ENCODE data around the gene FASTK.

FASTK gene

DNA sequence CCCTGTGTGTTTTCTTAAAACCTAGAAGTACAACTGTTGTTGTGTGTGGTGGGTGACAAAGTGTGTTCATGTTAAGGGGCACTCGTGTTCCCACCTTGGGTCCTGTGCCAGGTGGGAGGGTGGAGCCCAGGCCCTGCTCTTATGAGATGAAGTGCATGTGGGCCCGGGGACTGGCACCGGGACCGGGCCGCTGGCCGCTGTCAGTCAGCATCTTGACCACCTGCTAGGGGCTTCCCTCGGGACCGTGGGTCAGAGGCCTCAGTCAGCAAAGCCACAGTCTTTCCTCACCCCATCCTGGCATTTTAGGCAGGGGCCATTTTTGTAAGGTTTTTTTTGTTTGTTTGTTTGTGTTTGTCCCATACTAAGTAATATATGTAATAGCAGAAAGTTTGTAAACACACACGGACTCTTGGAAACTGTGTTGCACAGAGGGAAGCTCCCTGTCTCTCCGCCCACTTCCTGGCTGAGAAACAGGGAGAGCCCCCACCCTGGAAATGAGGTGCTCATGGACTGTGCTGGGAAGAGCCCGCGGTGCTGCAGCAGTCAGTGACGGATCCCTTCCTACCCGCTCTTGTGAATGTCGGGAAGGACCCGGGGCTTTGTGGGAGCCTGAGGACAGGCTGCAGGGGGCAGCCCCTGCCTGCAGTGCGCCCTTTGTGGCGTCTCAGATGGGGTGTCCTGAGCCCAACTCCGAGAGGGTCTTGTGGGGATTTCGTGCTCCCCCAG lies 19.0 kb upstream of the FASTK start:
- no peak for DNase-seq

DNA sequence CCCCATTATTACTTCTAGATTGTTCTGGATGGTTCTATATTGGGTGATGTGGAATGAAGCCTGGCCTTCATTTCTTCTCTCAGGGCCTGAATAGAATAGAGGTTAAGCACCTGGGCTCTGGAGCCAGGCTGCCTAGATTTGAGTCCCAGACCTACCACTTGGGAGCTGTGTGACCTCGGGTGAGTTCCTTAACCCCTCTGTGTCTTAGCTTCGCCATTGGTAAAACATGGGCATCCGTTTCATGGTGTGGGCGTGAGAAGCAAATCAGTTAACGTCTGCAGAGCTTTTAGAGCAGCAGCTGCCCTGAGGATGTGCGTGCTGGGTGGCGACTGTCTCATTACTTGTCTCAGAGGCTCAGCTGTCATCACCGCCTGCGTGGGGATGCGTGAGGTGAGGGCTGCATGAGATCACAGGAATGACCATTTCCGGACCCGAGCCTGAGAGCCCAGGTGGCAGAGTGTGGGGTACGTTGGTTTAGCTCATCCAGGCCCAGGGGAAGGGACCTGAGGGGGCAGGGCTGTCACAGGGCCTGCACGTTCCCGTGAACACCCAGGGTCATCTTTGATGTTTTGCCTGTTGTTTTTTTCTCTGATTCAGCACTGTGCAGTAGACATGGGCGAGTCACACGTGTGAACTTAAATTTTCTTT lies 15.3 kb upstream of the FASTK start:
- no peak for DNase-seq

DNA sequence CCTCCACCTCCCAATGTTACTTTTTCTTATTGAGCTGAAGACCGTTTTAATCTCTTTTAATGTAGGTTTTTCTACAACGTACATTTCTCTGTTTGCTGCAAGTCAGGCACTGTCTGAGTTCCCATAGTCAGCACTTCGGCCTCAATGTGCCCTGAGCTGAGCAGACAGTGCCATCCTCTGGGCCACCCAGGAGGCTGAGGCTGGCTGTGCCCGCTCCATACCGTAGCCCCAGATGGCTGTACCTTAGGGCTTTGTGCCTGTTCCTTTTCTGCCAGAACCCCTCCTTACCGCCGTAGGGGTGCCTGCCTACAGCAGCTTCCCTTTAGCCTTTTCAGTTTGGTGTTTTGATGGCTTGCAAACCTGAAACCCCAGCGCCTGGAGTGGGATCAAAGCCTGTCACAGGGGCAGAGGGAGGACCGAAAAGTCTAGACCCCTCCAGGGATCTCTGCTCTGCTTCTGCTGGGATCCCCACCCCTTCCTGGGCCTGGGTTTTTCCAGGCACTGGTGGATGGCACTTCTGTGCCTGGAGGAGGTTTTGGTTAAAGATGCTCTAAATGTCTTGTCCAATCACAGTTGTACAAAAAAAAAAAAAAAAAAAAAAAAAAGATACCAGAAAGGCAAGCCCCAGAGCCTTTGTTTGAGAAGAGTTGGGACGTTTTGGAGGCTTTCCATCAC lies 14.7 kb upstream of the FASTK start:
- no peak for DNase-seq

DNA sequence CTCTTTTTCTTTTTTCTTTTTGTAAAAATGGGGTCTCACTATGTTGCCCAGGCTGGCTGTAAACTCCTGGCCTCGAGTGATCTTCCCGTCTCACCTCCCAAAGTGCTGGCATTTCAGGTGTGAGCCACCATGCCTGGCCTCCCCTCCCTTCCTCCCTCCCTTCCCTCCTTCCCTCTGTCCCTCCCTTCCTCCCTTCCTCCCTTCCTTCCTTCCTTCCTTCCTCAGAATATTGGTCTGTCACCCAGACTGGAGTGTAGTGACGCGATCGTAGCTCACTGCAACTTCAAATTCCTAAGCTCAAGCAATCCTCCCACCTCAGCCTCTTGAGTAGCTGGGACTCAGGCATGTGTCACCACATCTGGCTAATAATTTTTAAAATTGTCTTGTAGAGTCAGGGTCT lies 14.1 kb upstream of the FASTK start:
- no peak for DNase-seq

DNA sequence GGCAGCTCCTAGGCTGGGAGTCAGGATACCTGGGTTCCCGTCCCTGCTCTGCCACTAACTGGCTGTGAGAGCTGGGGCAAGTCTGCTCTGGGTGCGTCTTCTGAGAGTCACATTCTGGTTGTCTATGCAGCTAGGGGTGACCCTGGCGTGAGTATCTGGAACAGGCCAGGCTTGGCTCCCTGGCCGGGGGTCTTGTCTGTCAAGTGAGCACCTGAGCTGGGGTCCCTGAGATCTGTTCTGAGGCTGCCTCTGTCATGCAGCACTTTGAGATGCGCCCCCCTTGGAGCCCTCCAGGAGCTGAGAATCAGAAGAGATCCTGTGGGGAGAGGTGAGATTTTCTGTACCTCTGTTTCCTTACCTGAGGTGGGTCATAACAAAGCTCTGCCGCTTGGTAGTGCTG lies 13.1 kb upstream of the FASTK start:
- DNase-seq, result no peak

DNA sequence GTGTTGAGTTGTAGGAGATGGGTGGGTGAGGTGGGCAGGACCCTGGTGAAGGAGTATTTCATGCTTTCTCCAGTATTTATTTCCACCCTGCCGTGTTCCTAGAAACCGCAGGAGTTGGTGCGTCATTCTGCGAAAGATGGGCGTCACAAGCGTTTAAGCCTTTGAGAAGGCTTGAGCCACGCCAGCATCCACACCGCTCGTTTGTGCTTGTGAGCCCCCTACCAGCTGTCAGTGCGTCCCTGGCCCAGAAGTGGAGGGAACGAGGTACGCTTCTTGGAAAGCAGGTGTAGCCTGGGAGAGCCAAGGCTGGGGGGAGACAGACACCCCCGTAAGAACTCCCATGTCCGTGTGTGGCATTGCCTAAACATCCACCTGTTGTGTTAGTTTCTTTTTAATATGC lies 11.4 kb upstream of the FASTK start:
- no peak for DNase-seq

DNA sequence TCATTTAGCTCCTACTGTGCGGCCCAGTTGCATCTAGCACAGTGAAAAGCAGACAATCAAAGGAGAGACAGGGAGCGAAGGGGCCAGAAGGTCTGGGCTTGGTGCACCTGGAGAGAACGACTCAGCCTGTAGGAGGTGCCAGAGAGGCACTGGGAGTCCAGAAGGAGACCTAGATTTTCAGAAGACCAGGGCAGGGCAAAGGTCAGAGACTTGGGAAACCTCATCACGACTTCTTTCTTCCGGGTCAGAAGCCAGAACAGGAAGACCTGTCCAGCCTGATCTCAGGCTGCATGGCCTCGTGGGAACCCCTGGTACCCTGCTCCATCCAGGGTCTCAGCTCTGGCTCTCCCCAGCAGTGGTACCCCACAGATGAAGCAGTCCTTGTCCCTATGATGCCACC lies 10.8 kb upstream of the FASTK start:
- DNase-seq, result no peak

DNA sequence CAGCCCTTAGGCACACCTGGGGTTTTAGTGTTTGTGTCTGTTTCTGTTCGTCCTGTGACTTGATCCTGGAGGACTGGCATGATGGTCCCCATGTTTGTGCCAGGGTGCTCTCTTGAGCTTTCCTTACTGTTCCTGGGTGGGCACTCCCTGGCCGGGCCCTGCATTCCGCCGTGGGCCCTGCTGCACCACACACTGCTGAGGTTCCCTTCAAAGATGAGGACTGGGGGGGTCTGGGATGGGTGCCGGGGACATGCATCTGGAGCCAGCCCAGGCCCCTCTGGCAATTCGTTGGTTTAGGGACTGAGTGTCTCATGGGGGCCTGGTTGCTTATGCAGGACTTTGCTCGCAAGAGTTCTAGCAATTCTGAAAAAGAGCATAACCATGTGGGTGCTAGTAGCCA lies 10.4 kb upstream of the FASTK start:
- DNase-seq, result no peak

DNA sequence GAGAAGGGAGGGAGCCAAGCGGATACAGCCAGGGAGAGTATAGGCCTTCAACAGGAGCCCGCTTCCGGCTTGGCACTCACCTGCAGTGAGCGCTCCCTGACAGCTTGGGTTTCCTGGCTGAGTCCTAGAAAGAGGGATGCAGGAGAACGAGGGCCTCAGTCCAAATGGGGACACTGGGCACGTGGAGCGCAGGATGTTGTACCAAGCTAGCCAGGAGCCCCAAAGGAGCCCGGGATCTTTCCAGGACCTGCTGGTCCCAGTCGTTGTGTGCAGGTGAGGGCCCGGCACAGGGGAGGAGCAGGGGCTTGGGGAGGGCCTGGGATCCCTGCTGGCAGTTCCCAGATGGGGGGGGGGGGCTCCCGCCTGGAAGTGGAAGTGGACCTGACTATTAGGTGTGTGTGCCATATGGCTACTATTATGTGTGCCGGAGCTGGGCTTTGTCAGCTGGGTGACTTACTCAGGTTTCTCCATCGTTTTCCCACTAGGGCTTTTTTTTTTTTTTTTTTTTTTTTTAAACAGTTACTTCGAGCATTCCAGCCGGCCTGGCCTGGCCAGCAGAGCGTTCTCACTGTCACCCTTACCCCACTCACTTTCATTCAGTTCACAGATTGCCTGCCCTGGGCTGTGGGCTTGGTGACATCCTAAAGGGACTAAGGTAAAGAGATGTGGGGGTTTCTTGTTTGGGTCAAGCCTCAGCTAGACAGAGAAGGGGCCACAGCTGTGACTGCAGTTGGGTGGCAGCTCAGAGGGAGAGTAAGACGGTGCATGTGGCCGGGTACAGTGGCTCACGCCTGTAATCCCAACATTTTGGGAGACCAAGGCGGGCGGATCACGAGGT lies 9.5 kb upstream of the FASTK start:
- DNase-seq, result no peak

DNA sequence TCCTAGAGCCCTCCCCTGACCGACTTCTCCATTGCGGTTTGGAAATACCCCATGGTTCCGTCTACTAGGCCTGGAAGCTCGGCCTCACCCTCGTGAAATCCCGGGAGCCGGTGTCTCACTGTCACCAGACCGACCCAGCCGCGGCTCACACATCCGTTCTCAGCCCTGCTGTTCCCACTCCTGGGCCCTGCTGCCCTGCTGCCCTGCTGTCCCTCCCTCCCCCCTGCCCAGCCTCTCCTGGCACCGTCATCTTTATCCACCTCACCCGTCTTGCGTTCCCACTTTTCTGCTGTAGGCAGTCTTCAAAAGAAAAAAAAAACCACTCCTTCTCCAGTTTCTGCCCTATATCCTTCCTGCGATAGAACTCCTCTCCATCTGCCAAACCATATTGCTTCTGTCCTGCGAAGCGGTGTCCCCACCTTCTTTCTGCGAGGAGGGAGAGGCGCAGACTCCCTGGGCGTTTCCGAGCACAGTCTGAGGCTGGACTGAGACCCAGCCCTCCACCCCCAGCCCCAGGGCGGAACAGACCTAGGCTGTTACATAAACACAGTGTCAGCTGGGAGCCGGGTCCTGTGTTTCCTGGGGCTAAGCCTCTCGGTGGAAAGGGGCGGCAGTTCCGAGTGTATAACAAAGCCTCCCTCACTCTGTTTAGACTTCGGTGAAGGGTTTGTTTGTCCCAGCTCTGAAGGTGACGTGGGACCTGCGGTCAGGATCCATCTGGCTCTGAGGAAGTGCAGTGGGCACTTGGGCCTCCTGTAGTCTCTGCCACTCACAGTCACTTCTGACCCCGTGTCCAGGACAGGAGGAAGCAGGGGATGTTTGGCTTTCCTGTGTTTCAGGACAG lies 8.5 kb upstream of the FASTK start:
- DNase-seq, result no peak

DNA sequence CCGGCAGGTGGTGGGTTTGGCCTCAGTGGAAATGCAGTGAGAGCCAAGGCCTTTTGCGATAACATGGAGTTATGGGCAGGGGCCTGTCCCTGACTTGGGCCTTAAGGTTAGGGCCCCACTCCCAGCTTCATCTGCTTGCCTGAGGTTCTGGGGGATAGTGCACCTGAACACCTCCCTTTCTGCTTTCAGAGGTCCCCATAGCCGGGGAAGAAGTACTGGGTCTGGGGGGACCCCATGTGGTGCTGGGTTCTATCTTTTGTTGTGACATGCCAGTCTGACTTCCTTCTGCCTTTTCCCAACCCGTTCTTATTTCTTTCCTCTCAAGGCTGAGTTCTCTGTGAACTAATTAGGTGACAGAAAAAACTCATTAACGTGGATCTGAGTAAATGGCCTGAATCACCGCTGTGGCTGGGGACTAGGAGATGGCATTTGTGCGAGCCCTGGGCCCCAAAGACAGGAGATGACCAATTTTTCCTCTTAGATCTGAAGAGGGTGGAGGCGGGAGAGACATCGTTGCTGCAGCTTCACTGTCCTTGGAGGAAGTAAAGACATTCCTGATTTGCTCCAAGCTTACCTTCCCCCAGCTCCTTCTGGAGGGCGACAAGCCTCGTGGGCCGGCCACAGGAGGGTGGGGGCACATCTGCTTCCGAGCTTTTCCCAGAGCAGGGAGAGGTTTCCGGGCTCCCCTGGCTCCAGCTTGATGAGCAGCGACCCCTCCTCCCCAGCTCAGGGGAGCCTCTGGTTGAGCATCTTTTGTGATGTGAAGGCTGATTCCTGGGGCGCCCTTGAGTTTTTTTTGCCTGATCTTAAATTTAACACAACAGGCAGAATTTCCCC lies 7.6 kb upstream of the FASTK start:
- DNase-seq, result no peak

DNA sequence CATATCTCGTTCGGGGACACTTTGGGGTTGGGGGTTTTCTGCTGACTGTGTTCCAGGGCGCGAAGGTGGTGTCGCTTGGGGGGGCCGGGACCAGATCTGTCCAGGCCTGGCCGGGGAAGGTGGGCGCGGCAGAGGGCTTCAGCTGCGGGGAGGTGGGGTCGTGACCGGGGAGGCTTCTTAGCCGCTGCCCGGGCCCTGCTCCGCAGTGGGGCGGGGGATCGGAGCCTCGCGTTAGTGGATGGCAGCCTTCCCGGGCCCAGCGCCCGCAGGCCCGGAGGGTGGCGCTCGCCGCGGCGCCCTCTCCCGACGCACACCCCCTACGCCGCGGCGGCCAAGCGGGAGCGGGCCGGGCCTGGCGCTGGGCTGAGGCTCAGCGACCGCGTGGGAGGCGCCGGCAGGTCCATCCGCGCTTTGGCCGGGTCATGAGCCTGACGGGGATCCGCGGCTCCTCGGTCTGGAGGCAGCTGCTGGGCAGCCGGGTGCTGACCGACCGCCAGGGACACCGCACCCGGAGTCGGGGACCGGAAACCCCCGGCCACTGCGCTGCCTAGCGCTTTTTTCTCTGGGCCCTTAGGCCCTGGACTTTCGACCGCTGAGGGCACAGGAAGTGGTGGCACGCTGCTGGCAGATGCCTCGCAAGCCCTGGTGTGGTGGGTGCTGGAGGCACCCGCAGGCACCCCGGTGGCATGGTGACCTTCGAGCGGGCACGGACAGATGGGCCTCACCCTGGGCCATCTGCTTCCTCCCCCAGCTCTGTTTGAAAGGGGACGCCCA lies 6.8 kb upstream of the FASTK start:
- DNase-seq, result no peak

DNA sequence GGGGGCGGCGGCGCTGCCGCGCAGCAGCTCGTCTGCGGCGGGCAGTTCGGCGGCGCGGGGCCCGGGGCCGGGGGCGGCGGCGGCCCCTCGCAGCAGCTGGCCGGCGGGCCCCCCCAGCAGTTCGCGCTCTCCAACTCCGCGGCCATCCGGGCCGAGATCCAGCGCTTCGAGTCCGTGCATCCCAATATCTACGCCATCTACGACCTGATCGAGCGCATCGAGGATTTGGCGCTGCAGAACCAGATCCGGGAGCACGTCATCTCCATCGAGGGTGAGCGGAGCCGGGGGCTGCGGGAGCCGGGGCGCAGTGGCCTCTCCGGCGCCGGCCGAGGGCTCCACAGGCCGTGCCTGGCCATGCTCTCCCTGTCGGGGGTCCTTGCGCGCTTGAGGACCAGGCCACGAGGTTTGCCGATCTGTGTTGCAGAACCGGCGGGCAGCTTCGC lies 6.2 kb upstream of the FASTK start:
- DNase-seq, result no peak

DNA sequence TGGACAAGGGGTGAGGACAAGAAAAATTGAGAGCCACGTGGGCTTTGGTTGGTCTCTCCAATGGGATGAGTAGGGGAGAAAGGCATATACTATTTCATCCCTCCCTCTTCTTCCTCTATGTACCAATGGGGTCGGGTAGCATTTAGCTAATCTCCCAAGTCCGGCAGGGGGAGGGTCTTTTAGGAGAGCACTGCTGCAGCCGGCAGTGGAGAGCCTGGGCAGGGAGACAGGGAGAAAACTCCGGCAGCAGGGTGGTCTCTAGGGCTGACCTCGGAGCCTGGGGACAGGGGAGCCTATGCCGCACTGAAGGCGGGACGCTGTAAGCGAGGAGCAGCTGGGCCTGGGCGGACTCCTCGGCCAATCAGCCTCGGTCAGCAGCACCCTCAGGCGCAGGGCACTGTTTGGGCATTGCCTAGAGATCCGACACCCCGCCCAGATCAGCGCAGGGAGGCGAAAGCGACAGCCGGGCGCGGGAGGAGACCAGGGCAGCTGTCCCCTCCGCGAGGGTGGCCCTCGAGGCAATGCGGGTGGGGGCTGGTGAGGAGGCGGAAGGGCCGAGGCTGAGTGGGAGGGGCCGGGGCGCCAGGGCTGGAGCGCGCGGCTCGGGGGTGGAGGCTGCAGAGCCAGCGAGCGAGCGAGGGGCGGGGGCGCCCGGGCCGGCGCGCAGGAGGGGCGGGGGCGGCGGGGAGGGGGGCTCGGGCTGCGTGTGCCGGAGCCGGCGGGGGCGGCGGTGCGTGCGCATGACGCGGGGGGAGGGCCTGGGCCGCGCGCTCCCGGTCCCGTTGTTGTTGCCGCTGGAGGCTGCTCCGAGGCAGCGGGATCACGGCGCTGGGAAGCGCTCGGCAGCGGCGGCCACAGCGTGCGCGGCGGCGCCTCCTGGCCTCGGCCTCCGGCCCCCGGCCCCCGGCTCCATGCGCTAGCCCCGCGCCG lies 5.3 kb upstream of the FASTK start, which contains the start of gene AGAP3:
Gene AGAP3, plus strand, starts transcription at position 785 of the 930 bp plus-strand sequence. CDS start 267 bp downstream, outside the sequence.
- peak; percentile 62 for DNase-seq

DNA sequence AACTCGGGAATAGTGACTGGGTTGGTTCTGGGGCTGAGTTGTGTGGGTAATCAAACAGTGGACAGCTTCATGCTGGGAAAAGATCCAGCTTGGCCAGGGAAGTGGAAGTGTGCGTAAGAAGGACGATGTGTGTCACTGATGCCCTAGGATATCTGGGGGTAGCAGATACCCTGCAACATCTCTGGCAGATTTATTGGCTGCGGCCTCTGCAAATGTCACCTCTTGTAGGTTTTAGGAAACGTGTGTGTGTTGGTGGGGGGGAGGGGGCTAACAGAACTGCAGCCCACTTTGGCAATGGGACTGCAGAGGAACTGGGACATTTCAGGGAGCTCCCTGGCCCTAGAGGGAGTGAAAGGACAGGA lies 4.7 kb upstream of the FASTK start:
- no peak for DNase-seq

DNA sequence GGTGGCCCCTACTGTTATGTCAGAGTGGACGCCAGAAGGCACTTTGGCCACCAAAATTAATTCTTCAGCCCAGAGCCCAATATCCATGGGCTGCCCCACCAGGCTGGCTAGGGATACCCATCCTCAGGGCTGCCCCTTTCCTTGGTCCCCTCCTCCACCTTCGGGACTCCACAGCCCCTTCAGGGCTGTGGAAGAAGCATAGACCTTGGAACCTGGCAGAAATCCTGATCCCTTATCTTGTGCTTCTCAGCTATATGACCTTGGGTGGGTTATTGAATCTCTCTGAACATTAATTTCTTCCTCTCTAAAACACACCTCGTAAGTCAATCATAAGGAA lies 3.2 kb upstream of the FASTK start:
- DNase-seq, result no peak

DNA sequence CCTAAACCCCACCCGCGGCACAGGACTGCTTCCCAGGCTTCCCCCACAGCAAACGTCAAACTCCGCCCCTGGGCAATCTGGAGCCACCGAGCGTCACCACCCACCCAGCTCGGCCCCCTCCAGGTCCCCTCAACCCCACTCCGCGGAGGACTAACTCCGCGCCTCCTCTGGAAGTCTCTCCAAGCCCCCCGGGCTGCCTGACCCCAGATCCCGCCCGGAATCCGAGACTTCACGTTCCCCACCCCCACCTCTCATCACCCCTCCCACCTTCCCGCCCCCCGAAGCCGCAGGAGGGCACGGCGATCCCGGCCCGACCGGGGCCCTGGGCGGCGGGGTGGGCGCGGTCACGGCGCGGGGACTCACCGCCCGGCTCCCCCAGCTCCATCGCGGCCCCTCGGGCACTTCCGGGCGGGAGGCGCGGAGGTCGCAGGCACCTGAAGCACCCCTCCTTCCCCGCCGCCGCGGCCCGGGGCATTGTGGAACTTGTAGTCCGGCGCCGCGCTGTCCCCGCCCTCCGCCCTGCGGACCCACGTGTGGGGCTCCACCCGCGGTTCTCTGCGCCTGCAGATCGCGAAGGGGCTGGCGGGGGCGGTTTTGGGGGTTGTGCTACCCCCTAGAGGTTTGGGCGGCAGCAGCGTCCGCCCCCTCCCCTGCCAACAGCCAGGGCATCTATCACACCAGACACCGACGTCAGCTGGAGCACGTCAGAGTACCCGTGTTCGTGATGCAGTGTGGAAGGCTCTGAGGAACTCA lies 2.6 kb upstream of the FASTK start, which contains the start of gene TMUB1:
Gene TMUB1, minus strand, starts transcription at position 423 of the 753 bp plus-strand sequence. CDS start 930 bp downstream, outside the sequence.
- peak; percentile 27 for DNase-seq

Data from NCI-H510A treated with DMSO at 0.1 percent for 48 hours (cell line).